ENCODE results near the gene CEBPG.
A peak's percentile ranks its signal among the peaks of the same experiment; 100 is the strongest.

DNA sequence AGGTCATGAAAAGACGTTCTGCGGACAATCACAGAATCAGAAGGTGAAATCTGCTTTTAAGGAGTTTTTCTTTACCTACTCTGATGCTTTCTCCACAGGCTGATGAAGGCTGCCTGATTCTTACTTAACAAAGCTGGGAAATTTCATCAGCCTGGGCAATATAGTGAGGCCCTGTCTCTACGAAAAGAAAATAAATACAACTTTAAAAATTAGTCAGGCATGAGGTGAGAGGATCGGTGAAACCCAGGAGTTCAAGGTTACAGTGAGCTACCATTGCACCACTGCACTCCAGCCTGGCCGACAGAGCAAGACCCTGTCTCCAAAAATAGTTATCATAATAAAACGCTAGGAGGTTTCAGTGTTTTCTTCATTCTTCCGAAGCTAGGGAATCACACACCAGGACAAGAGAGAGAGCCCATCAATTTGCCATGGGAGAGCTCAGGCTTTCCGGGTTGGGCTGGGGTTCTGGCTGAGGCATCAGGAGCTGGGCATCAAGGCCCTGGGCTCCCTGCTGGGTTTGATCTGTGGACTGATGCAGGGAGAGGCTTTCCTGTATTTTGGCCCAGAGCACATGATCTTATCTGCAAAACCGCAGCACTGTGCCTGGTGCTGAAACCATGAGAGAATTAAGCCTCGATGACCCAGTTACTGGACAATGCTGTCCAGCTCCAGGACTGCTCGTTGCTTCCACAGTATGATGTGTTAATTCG, 25.1 kb upstream of the CEBPG start:
- peak; percentile 46 for TF ChIP-seq POLR2A (IDR thresholded peaks at IDR 0.05)
- TF ChIP-seq, protein P1, sequence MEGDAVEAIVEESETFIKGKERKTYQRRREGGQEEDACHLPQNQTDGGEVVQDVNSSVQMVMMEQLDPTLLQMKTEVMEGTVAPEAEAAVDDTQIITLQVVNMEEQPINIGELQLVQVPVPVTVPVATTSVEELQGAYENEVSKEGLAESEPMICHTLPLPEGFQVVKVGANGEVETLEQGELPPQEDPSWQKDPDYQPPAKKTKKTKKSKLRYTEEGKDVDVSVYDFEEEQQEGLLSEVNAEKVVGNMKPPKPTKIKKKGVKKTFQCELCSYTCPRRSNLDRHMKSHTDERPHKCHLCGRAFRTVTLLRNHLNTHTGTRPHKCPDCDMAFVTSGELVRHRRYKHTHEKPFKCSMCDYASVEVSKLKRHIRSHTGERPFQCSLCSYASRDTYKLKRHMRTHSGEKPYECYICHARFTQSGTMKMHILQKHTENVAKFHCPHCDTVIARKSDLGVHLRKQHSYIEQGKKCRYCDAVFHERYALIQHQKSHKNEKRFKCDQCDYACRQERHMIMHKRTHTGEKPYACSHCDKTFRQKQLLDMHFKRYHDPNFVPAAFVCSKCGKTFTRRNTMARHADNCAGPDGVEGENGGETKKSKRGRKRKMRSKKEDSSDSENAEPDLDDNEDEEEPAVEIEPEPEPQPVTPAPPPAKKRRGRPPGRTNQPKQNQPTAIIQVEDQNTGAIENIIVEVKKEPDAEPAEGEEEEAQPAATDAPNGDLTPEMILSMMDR (IDR thresholded peaks at IDR 0.05): no peak
